ENCODE measurements around the gene TRIM15. TPM values are rescaled to one million over a fixed set of nuclear protein-coding genes. Genes with fewer than 3 reads are reported as not detected.

The TRIM15 gene
- total and polyA plus RNA-seq, 2 of the 4 experiments (the other 2 are of a cell fraction) = not detected

GRCh38 chr6:30206799-30207618, 43.7 kb downstream of the TRIM15 start:
- Histone ChIP-seq H3K23ac (ENCODE audit: low read depth, low read length) (no peak overlapping the region; the same call in 1 of the 2 replicates), H3K36me3 (ENCODE audit: control insufficient read depth, insufficient read depth, low read length) (peaks cover 2% of the 10 kb centered on the region; the same call in 1 of the 2 replicates), H3K4ac (ENCODE audit: low read depth, low read length) (no peak overlapping the region), H3K9me3 (ENCODE audit: control insufficient read depth, insufficient read depth, low read length) (no peaks in the 10 kb centered on the region), H3K4me3 (ENCODE audit: insufficient read depth, low read depth, low read length) (no peak overlapping the region), H2BK5ac (ENCODE audit: low read depth, low read length, poor library complexity, severe bottlenecking) (no peak overlapping the region), H3K27me3 (ENCODE audit: control insufficient read depth, insufficient read depth, low read length) (no peaks in the 10 kb centered on the region), H2BK120ac (ENCODE audit: low read depth, low read length) (no peak overlapping the region), H2BK15ac (ENCODE audit: low read depth, low read length) (no peak overlapping the region), H3K27ac (ENCODE audit: insufficient read depth, low read length) (peak overlapping the region; percentile 22; the same call in 1 of the 2 replicates), H3K56ac (ENCODE audit: extremely low read depth, insufficient read depth, low read length) (no peak overlapping the region), H3K4me2 (ENCODE audit: low read depth, low read length) (peak overlapping the region; percentile 12; the same call in 1 of the 2 replicates), H2AK9ac (replicated peaks; ENCODE audit: low read depth, low read length, poor library complexity) (no peak overlapping the region), H2AK5ac (ENCODE audit: low read depth, low read length) (no peak overlapping the region), H2AFZ (replicated peaks; ENCODE audit: low read length, poor library complexity) (no peak overlapping the region), H3K9me1 (ENCODE audit: insufficient read depth, low read length) (peaks cover 19% of the 10 kb centered on the region), H3K18ac (ENCODE audit: low read depth, low read length) (no peak overlapping the region), H3K4me1 (ENCODE audit: control insufficient read depth, insufficient read depth, low read length) (peaks cover 12% of the 10 kb centered on the region), H4K8ac (ENCODE audit: low read depth in 2 of 2, low read length in 2 of 2) (no peak overlapping the region), H3K14ac (replicated peaks; ENCODE audit: low read depth, low read length) (no peak overlapping the region), H3K9ac (ENCODE audit: low read depth, low read length) (no peak overlapping the region), H4K91ac (ENCODE audit: insufficient read depth, low read depth, low read length) (no peak overlapping the region), H4K5ac (ENCODE audit: low read depth, low read length) (no peak overlapping the region), H2BK20ac (ENCODE audit: low read depth, low read length) (no peak overlapping the region), H4K20me1 (ENCODE audit: insufficient read depth, low read length) (peaks cover 45% of the 10 kb centered on the region), H3K79me1 (ENCODE audit: low read depth in 1 of 2, low read length in 2 of 2) (peaks cover 46 to 81% of the 10 kb centered on the region in 2 experiments)
- peak; percentile 20 for DNase-seq
- dilution Hi-C loops (cut with HindIII; ENCODE audit: low sequenced_read_pairs, unreplicated experiment) (no loop called here), in situ Hi-C loops (cut with MboI; ENCODE audit: low sequenced_read_pairs) (no loop called here), intact Hi-C loops (cut with micrococcal nuclease) (no loop called here)
- TF ChIP-seq POLR2A (IDR thresholded peaks at IDR 0.05; ENCODE audit: low read depth, low read length) (no peak), MAZ (IDR thresholded peaks at IDR 0.05; ENCODE audit: borderline replicate concordance, low read depth, low read length) (no peak), CEBPB (IDR thresholded peaks at IDR 0.05; ENCODE audit: low read depth, low read length) (0 out of 2 replicates have a peak, but pooled peaks have one; percentile 10)
- ChIA-PET CTCF (interaction anchor here (0.6 to 2.2 kb wide), 2 partner anchors 12 to 231 kb away, joined by 3 to 9 read pairs; no protein-coding TSS in a partner anchor), POLR2A (ENCODE audit: unreplicated experiment) (no interaction called here)
- 42% methylated on average over 8 of the region's 11 CpGs; no CpG with 5 or more reads in 1 of the 2 experiments for WGBS, 2 experiments (ENCODE audit: extremely low coverage in 2 of 2, insufficient read length in 1 of 2)
- no TSS peak for BruUV-seq (replicated peaks)
- ATAC-seq (ENCODE audit: low read depth) = peak; percentile 58
